ENCODE measurements around the gene KCNA5.

KCNA5 gene

GRCh38 chr12:5027046-5027821 is 16.4 kb upstream of the KCNA5 start:
- DNase-seq, result no peak

GRCh38 chr12:5030066-5030465 is 13.6 kb upstream of the KCNA5 start:
- no peak for DNase-seq

GRCh38 chr12:5031242-5031641 is 12.4 kb upstream of the KCNA5 start:
- no peak for DNase-seq

- DNase-seq, result no peak
Measured at GRCh38 chr12:5031958-5032357, 11.7 kb upstream of the KCNA5 start.

- DNase-seq, result no peak
Measured at GRCh38 chr12:5032821-5033220, 10.9 kb upstream of the KCNA5 start.

GRCh38 chr12:5033883-5034282 is 9.8 kb upstream of the KCNA5 start:
- DNase-seq, result no peak

GRCh38 chr12:5034603-5035002 is 9.1 kb upstream of the KCNA5 start:
- DNase-seq, result no peak

GRCh38 chr12:5035618-5036017 is 8.1 kb upstream of the KCNA5 start:
- no peak for DNase-seq

GRCh38 chr12:5036031-5036430 is 7.6 kb upstream of the KCNA5 start:
- DNase-seq, result no peak

- no peak for DNase-seq
Measured at GRCh38 chr12:5037795-5038357, 5.8 kb upstream of the KCNA5 start.

- no peak for DNase-seq
Measured at GRCh38 chr12:5038781-5039311, 4.8 kb upstream of the KCNA5 start.

- DNase-seq, result no peak
Measured at GRCh38 chr12:5039815-5040214, 3.9 kb upstream of the KCNA5 start.

- DNase-seq, result no peak
Measured at GRCh38 chr12:5040368-5040767, 3.3 kb upstream of the KCNA5 start.

- no peak for DNase-seq
Measured at GRCh38 chr12:5044420-5045295, 979 bp downstream of the KCNA5 start.

GRCh38 chr12:5047094-5047493 is 3.4 kb downstream of the KCNA5 start:
- DNase-seq, result no peak

- no peak for DNase-seq
Measured at GRCh38 chr12:5047729-5048128, 4.0 kb downstream of the KCNA5 start.

GRCh38 chr12:5050542-5050941 is 6.9 kb downstream of the KCNA5 start:
- DNase-seq, result no peak

- no peak for DNase-seq
Measured at GRCh38 chr12:5051334-5051733, 7.7 kb downstream of the KCNA5 start.

GRCh38 chr12:5051913-5052312 is 8.2 kb downstream of the KCNA5 start:
- no peak for DNase-seq

GRCh38 chr12:5052348-5052747 is 8.7 kb downstream of the KCNA5 start:
- no peak for DNase-seq

- DNase-seq, result no peak
Measured at GRCh38 chr12:5059358-5059757, 15.7 kb downstream of the KCNA5 start.

GRCh38 chr12:5060958-5061357 is 17.3 kb downstream of the KCNA5 start:
- DNase-seq, result no peak

- DNase-seq, result no peak
Measured at GRCh38 chr12:5063149-5063548, 19.5 kb downstream of the KCNA5 start.
